ENCODE data around the gene PSAPL1. TPM values are rescaled to one million over a fixed set of nuclear protein-coding genes. Genes with fewer than 3 reads are reported as not detected.

The PSAPL1 gene
- total and polyA plus RNA-seq, 9 donors: 0.34 TPM; not detected in 8

DNA sequence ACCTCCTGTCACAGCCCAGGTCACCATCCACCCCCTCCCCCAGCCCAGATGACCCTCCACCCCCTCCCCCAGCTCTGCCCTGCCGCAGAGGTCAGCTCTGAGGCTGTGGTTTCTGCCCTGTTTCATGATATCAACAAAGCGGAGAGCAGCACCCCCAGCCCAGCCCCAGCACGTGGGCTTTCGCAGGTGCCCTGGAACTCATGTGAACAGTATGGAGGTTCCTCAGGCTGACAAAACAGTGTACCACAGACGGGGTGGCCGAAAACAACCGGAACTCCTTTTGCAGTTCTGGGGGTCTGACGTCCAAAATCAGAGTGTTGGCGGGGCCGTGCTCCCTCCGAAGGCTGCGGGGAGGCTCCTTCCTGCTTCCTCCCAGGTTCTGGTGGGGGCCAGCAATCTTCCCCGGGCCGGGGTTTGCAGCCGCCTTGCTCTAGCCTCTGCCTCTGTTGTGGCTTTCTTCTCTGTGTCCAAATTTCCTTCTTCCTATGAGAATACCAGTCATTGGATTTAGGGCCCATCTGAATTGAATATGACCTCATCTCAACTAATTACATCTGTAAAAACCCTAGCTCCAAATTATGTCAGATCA is 7.9 kb upstream of the PSAPL1 start:
- intact Hi-C loops (cut with DNase I): no loop called here
- WGBS, 3 donors: 54 to 69% (median 67%) methylated on average over 12 to 15 of the region's 15 CpGs
- Histone ChIP-seq H3K4me3 (no peak overlapping the region), H3K9me3 (no peaks in the 10 kb centered on the region), H3K36me3 (no peaks in the 10 kb centered on the region), H3K27me3 (no peaks in the 10 kb centered on the region), H3K4me1 (ENCODE audit: insufficient read depth) (no peaks in the 10 kb centered on the region), H3K27ac (no peak overlapping the region)
- no peak for DNase-seq
- TF ChIP-seq POLR2A (IDR thresholded peaks at IDR 0.05) (no peak), EP300 (IDR thresholded peaks at IDR 0.05) (no peak)
- TF ChIP-seq, protein P1, sequence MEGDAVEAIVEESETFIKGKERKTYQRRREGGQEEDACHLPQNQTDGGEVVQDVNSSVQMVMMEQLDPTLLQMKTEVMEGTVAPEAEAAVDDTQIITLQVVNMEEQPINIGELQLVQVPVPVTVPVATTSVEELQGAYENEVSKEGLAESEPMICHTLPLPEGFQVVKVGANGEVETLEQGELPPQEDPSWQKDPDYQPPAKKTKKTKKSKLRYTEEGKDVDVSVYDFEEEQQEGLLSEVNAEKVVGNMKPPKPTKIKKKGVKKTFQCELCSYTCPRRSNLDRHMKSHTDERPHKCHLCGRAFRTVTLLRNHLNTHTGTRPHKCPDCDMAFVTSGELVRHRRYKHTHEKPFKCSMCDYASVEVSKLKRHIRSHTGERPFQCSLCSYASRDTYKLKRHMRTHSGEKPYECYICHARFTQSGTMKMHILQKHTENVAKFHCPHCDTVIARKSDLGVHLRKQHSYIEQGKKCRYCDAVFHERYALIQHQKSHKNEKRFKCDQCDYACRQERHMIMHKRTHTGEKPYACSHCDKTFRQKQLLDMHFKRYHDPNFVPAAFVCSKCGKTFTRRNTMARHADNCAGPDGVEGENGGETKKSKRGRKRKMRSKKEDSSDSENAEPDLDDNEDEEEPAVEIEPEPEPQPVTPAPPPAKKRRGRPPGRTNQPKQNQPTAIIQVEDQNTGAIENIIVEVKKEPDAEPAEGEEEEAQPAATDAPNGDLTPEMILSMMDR (IDR thresholded peaks at IDR 0.05): no peak

DNA sequence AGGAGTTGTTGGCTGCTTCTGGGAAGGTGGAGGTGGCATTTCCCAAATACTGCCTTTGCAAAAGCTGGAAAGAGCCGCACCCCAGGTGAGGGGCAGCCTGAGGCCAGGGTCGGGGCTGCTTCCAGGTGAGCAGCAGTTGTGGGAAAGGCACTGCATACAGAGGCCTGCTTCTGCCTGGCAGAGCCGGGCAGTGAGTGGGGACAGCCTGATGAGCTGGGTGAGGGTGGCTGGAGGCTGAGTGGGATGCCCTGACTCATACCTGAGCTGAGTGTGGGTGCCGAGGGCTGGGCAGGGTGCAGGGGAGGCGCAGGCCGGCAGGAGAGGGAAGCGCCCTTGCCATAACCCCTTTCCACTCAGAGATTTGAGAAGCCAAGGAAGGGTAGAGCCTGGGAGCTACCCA is 6.5 kb upstream of the PSAPL1 start:
- H3K27ac ChIP-seq: no peak overlapping the region

DNA sequence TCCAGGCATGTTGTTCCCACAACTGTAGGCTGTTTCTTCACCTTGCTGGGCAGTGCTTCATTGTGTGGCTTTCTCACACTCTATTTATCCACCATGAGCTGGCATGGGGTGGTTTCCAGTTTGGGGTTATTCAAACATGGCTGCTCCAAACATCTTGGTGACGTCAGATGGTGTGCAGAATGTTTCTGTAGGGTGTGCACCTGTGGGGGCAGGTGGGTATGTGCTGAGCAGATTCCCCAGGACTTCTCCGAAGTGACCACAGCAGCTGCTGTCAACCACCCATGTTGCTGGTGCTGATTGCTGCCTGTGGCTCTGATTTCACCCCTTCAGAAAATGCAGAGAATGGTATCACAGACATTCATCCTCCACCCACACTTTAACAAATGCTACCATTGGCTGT is 5.0 kb upstream of the PSAPL1 start:
- Histone ChIP-seq H3K36me3 (no peaks in the 10 kb centered on the region), H3K9me3 (no peaks in the 10 kb centered on the region), H3K4me1 (ENCODE audit: insufficient read depth) (peaks cover 10% of the 10 kb centered on the region), H3K27ac (no peak overlapping the region), H3K27me3 (no peaks in the 10 kb centered on the region), H3K4me3 (no peak overlapping the region)
- intact Hi-C loops (cut with DNase I): no loop called here
- TF ChIP-seq POLR2A (IDR thresholded peaks at IDR 0.05): no peak
- TF ChIP-seq, protein P1 (IDR thresholded peaks at IDR 0.05): no peak
- no peak for TF ChIP-seq EP300 (IDR thresholded peaks at IDR 0.05)
- DNase-seq: no peak
- 92 to 100% (median 100%) methylated on average over 2 of the region's 2 CpGs for WGBS, 3 donors

More for the DNA sequence above, 6.5 kb upstream of the PSAPL1 start:
- Histone ChIP-seq H3K27me3 (no peaks in the 10 kb centered on the region), H3K36me3 (no peaks in the 10 kb centered on the region), H3K4me1 (ENCODE audit: insufficient read depth) (no peaks in the 10 kb centered on the region), H3K4me3 (no peak overlapping the region), H3K9me3 (no peaks in the 10 kb centered on the region)
- DNase-seq: no peak
- 84 to 92% (median 91%) methylated on average over 7 of the region's 7 CpGs for WGBS, 3 donors
- TF ChIP-seq, protein P1 (IDR thresholded peaks at IDR 0.05): no peak
- TF ChIP-seq EP300 (IDR thresholded peaks at IDR 0.05) (no peak), POLR2A (IDR thresholded peaks at IDR 0.05) (no peak)
- intact Hi-C loops (cut with DNase I): no loop called here

DNA sequence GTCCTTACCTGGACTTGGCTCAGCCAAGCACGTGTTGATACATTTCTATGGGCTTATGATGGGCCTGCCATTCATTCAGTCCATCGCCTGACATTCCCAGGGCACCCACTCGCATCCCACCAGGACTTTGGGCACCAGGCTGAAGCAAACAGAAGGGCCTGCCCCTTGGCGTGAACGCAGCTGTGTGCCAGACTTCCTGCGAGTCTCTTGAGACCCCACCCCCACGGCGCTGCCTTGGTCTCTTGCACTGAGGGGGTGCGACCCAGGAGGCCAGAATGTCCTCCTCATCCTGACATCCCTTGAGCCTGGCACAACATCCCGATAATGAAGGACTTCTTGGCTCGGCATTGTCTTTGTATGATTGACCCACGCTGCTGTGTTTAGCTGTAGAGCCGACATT is 1.5 kb upstream of the PSAPL1 start:
- Histone ChIP-seq H3K4me3 (no peak overlapping the region), H3K9me3 (no peaks in the 10 kb centered on the region), H3K27me3 (no peaks in the 10 kb centered on the region), H3K27ac (no peak overlapping the region), H3K36me3 (no peaks in the 10 kb centered on the region), H3K4me1 (ENCODE audit: insufficient read depth) (peaks cover 10% of the 10 kb centered on the region)
- no peak for TF ChIP-seq EP300 (IDR thresholded peaks at IDR 0.05)
- no peak for TF ChIP-seq POLR2A (IDR thresholded peaks at IDR 0.05)
- TF ChIP-seq, protein P1 (IDR thresholded peaks at IDR 0.05): no peak
- no peak for DNase-seq
- 83 to 90% (median 86%) methylated on average over 12 to 13 of the region's 13 CpGs for WGBS, 3 donors
- intact Hi-C loops (cut with DNase I): no loop called here

Measured in ovary (tissue), 9 donors.